ENCODE measurements around the gene PITPNB. TPM values are rescaled to one million over a fixed set of nuclear protein-coding genes. Genes with fewer than 3 reads are reported as not detected.

PITPNB gene
- total and polyA plus RNA-seq, 2 donors from 2014 or later: 23.7 to 72.0 TPM

DNA sequence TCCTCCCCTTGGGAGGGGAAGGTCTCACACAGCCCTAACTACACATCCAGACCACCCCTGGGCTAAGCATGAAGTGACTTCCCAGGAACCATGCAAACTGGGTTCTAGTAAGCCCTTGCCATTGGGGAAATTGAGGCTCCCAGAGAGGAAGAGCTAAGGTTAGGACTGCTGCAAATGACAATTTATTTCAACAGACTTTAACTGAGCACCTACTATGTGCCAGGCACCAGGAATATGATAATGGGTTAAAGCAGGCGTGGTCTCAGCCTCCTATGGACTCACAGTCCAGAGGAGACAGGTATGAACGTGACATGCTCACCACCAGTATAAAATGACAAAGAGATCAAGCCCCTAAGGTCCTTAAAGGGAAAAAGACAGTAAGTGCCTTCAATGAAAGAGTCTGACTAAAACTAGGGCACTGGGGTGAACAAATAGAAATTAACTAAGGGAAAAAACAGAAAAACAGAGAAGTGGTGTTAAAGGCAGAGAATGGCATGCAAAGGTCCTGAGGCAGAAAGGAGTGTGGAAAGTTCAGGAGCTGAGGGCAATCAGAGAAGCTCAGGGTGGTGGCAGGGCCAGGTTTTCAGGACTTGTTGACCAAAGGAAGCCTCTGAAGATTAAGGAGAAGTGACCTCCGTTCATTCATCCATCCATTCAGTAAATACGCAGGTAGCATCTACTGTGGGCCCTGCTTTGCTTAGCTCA lies 103.1 kb downstream of the PITPNB start:
- FAIRE-seq: no peak

DNA sequence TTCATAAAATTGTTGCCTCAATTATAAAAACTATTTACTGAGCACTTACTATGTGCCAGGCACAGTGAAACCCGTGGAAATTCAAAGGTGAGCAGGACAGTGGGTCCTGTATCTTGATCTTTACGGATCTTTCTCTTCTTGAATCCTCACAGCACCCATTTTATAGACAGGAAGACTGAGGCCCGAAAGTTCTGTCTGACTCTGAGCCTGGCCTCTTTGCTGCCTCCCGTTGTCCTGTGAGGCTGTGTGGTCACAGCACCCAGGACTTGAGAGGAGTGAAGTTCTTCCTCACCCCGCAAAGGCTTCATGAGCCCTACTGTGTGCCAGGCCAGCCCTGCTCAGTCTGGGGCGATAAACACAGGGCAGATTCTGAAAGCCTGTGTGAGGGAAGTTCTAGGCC lies 104.1 kb downstream of the PITPNB start:
- DNase-seq (peak in 1 of 5 donors; percentile 2), FAIRE-seq (no peak)
- Histone ChIP-seq H3K4me1 (ENCODE audit: control insufficient read depth in 2 of 3, insufficient read depth in 2 of 3, low read depth in 1 of 3, low read length in 3 of 3) (no peaks in the 10 kb centered on the region), H3K9ac (ENCODE audit: low read length in 3 of 3) (no peak overlapping the region), H3K27ac (ENCODE audit: low read depth in 2 of 2, low read length in 2 of 2) (no peak overlapping the region), H3K36me3 (ENCODE audit: control insufficient read depth in 2 of 3, insufficient read depth in 3 of 3, low read length in 3 of 3) (no peaks in the 10 kb centered on the region), H3K27me3 (ENCODE audit: control insufficient read depth, insufficient read depth, low read length) (no peaks in the 10 kb centered on the region), H3K4me3 (ENCODE audit: low read length in 3 of 3) (no peak overlapping the region), H3K9me3 (ENCODE audit: control insufficient read depth in 2 of 3, insufficient read depth in 1 of 3, low read length in 3 of 3) (no peaks in the 10 kb centered on the region)
- TF ChIP-seq, protein P1, sequence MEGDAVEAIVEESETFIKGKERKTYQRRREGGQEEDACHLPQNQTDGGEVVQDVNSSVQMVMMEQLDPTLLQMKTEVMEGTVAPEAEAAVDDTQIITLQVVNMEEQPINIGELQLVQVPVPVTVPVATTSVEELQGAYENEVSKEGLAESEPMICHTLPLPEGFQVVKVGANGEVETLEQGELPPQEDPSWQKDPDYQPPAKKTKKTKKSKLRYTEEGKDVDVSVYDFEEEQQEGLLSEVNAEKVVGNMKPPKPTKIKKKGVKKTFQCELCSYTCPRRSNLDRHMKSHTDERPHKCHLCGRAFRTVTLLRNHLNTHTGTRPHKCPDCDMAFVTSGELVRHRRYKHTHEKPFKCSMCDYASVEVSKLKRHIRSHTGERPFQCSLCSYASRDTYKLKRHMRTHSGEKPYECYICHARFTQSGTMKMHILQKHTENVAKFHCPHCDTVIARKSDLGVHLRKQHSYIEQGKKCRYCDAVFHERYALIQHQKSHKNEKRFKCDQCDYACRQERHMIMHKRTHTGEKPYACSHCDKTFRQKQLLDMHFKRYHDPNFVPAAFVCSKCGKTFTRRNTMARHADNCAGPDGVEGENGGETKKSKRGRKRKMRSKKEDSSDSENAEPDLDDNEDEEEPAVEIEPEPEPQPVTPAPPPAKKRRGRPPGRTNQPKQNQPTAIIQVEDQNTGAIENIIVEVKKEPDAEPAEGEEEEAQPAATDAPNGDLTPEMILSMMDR (IDR thresholded peaks at IDR 0.05; ENCODE audit: borderline replicate concordance, extremely low read depth, insufficient read depth): no peak
- intact Hi-C loops (cut with DNase I): no loop called here

More for the DNA sequence above, 103.1 kb downstream of the PITPNB start:
- Histone ChIP-seq H3K9ac (ENCODE audit: low read length in 3 of 3) (no peak overlapping the region), H3K9me3 (ENCODE audit: control insufficient read depth in 2 of 3, insufficient read depth in 1 of 3, low read length in 3 of 3) (no peaks in the 10 kb centered on the region), H3K36me3 (ENCODE audit: control insufficient read depth in 2 of 3, insufficient read depth in 3 of 3, low read length in 3 of 3) (no peaks in the 10 kb centered on the region), H3K27ac (ENCODE audit: low read depth in 2 of 2, low read length in 2 of 2) (no peak overlapping the region), H3K4me1 (ENCODE audit: control insufficient read depth in 2 of 3, insufficient read depth in 2 of 3, low read depth in 1 of 3, low read length in 3 of 3) (no peaks in the 10 kb centered on the region), H3K4me3 (ENCODE audit: low read length in 3 of 3) (no peak overlapping the region), H3K27me3 (ENCODE audit: control insufficient read depth, insufficient read depth, low read length) (no peaks in the 10 kb centered on the region)
- no peak for DNase-seq
- TF ChIP-seq, protein P1 (IDR thresholded peaks at IDR 0.05; ENCODE audit: borderline replicate concordance, extremely low read depth, insufficient read depth): no peak
- intact Hi-C loops (cut with DNase I): no loop called here

DNA sequence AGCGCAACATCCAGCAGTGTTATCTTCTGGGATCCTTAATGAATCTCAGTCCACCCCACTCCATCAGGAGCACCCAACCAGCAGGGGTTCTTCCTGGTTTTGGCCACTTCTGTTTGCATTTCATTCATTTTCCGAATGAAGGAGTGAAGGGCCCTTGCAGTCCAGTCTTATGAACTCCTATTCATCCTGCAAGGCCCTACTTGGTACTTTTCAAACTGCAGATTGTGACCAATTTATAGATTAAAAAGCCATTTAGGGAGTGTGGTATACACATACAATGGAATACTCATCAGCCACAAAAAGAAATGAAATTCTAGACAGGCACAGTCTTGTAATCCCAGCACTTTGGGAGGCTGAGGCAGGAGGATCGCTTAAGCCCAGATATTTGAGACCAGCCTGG lies 107.3 kb downstream of the PITPNB start:
- no peak overlapping the region for H3K27ac ChIP-seq (ENCODE audit: low read depth in 2 of 2, low read length in 2 of 2)
- intact Hi-C loops (cut with DNase I): no loop called here
- no peak overlapping the region for H3K4me3 ChIP-seq (ENCODE audit: low read length in 3 of 3)
- no peak for DNase-seq
- no peak for FAIRE-seq
- H3K27me3 ChIP-seq (ENCODE audit: control insufficient read depth, insufficient read depth, low read length): no peaks in the 10 kb centered on the region
- H3K9ac ChIP-seq (ENCODE audit: low read length in 3 of 3): no peak overlapping the region
- H3K36me3 ChIP-seq (ENCODE audit: control insufficient read depth in 2 of 3, insufficient read depth in 3 of 3, low read length in 3 of 3): no peaks in the 10 kb centered on the region
- TF ChIP-seq, protein P1 (IDR thresholded peaks at IDR 0.05; ENCODE audit: borderline replicate concordance, extremely low read depth, insufficient read depth): no peak
- no peaks in the 10 kb centered on the region for H3K9me3 ChIP-seq (ENCODE audit: control insufficient read depth in 2 of 3, insufficient read depth in 1 of 3, low read length in 3 of 3)
- no peaks in the 10 kb centered on the region for H3K4me1 ChIP-seq (ENCODE audit: control insufficient read depth in 2 of 3, insufficient read depth in 2 of 3, low read depth in 1 of 3, low read length in 3 of 3)

Data from kidney (tissue), 14 donors.